GM15510 (cell line): Measurements from ENCODE around the gene NOVA1.

Source experiments
- POLR2A ChIP-seq: IDR thresholded peaks from 3 replicates; pipeline ENCODE4 v1.6.1; 2011; ENCODE audit warnings: borderline replicate concordance; ENCODE audit not compliant: insufficient read length; ENCODE audit errors: extremely low read depth

Gene NOVA1

GRCh38 chr14:26597071-26597588, 703 bp downstream of the NOVA1 start:
- TF ChIP-seq POLR2A = no peak

DNA sequence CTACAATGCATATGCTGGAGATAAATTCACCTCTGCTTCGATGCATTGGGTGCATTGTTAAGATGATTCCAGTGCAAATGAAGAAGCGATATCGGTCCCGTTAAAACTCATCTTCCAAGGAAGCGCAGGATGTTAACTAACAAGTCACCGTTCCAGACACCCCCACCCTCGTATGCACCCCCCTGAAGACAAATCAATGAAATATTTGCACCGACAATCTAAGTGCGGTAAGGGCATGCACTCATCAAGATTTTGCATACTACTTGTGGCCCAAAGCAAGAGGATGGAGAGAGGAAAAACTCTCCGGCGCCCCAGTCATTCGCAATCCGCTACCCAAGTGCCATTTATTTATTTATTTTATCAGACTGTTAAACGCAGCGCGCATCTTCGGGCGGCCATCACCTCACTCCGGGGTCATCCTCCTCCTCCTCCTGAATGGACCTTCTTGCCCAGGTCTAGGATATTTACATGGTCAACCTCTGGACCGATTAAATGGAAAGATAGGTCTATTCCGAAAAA, 1.2 kb downstream of the NOVA1 start:
- TF ChIP-seq POLR2A = no peak

DNA sequence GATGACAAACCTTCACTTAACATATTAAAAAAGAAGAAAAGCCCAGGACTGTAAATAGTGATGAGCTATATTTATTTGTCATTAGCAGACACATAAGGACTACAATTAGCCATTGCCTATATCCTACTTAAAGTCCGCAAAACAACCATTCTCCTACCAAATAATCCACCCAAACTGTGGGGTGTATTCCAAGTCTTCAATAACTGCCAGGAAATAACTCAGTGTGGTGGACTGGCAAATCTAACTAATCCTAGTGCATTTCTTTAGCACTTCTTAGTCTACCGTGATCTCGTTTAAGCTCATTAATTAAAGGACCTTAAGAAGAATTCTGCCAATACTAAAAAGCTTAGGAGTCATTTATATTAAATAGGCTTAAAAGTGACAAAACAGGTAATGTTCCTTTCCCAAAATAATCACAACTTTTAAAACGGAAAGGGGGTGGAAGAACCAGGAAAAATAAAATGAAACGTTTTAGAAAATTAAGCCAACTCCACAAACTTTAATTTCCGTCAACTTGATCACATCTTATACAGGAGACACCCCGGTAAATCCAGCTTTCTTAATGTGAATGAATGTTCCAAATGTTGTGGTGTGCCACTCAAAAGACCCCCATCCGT, 1.8 kb downstream of the NOVA1 start:
- TF ChIP-seq POLR2A = no peak

DNA sequence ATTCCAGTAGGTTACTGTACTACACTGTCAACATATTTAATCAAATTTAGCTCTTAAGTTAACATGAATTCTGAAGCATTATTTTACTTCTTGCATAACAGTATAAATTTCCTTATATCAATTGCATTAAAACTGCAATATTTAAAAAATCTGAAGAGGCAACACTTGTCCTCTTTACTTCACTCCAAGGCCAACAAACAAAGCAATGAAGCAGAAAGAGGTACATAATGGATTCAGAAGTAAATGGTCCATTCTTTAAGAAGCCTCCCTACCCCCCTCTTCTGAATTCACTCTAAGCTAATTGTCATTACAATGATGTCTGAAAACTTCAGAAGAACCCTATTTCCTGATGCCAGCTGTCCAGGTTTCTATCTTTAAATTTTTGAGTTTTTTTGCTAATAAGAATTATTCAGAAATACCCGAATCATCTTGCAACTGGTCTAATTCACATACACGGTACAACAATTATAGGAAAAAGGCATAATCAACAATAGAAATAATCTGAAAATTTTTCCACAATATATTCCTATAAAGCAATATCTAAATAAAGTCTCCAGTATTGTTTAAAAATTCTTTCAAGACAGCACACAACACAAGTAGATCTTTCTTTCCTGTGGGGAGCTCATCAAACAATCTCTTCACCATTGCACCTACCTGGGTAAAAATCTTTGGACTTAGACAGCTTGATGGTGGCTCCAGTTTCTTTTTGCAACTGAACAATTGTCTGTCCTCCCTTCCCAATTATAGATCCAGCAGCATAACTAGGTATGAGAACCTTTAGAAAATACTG, 2.9 kb downstream of the NOVA1 start:
- TF ChIP-seq POLR2A = no peak

- no peak for TF ChIP-seq POLR2A
Measured at GRCh38 chr14:26594148-26594547, 3.7 kb downstream of the NOVA1 start.

DNA sequence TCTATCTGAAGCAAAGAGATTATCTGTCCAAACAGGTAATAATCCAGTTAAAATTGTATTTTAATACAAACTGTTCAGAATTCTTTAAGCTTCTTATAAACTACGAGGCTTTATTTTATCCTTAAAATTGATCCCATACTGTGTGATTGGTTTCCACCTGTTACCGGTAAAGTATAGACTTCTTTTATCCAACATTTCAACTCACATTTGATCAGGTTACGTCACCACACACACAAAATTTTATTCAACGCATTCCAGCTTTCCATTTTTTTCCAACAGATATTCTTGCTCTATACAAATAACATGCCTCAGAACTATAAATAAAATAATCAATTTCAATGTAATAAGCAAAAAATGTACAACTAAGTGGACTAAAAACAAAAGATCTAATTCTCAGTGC, 4.5 kb downstream of the NOVA1 start:
- no peak for TF ChIP-seq POLR2A

GRCh38 chr14:26589925-26590324, 7.9 kb downstream of the NOVA1 start:
- TF ChIP-seq POLR2A = no peak

- no peak for TF ChIP-seq POLR2A
Measured at GRCh38 chr14:26577711-26578110, 20.1 kb downstream of the NOVA1 start.

- no peak for TF ChIP-seq POLR2A
Measured at GRCh38 chr14:26554069-26554772, 43.6 kb downstream of the NOVA1 start.

- TF ChIP-seq POLR2A = no peak
Measured at GRCh38 chr14:26549571-26549970, 48.3 kb downstream of the NOVA1 start.

GRCh38 chr14:26548406-26548805, 49.4 kb downstream of the NOVA1 start:
- TF ChIP-seq POLR2A = no peak

DNA sequence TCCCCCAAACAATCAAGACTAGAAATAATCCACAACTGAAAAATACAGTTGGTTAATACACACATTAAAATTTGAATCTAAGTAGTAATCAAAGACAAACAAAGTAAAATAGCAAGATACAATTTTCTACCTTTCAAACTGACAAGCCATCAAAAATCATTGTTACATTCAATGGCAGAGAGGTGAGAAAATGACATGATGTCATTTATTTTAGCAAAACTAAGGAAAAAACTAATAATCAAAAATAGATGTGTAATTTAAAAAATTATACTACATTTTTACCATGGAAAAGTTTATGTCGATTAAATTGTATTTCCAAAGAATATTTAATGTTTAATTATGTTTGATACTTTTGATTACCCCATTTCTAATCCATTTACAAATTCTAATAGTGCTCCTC, 59.7 kb downstream of the NOVA1 start:
- no peak for TF ChIP-seq POLR2A

DNA sequence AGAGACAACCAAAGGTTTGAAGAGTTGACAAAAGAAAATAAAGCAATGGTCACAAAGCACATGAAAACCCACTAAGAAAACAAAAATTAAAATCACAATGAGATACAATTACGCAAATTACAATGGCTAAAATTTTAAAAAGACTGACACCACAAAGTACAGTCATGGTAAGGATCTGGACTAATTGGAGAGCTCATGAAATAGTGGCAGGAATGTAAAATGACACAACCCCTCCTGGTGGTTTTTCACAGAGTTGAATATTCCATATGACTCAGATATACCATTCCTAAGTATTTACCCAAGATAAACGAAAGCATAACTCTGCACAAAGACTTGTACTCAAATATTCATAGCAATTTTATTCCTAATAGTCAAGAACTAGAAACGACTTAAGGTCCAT, 65.9 kb downstream of the NOVA1 start:
- TF ChIP-seq POLR2A = no peak

DNA sequence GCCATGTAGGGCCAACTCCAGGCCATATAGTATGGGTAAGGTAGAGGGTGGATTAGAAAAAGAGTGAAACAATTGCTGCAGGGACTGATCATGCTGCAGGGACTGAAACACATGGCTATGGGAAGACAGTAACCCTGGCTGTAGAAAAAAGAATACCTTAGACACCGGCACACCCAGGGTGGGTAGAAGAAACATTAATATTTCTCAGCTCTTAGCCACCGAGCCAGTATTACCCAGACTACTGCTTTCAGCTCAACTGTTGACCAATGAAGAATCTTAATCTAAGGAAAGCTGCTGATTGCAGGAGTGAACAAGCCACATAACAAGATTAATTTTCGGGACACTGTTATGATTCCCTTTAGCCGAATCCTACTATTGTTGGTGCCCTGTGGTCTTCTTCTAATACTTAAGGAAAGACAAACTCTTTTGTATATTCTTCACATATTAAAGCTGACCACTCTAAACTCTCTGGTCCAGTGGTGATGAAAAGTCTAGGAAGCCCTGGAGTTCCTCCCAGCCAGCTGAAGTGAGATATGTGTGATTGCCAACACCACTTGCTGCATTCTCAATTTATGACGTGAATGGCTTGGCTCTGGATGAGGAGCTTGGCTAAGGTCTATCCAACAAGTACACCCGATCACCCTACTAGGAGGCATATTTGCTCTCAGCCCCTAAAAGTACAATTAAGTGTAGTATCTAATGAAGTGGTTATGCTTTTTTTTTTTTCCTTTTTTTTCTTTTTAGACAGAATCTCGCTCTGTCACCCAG, 69.2 kb downstream of the NOVA1 start:
- no peak for TF ChIP-seq POLR2A

DNA sequence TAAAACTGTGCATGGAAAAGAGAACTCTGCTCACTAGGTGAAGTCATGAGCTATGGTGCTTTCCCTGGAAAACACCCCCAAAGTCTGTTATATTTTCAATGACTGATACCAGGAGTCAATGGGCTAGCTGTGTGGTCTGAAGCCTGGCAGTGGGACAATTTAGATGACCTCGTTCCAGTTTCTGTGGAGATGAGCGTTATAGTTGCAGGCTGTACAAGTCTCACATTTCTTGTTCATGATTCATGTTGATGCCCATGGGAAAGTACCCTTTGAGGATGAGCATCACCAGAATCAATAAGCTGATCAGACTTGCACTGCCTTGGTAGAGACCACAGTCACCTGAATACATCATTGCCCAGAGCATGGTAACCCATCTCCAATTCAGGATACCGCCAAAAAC, 70.7 kb downstream of the NOVA1 start:
- TF ChIP-seq POLR2A = no peak

DNA sequence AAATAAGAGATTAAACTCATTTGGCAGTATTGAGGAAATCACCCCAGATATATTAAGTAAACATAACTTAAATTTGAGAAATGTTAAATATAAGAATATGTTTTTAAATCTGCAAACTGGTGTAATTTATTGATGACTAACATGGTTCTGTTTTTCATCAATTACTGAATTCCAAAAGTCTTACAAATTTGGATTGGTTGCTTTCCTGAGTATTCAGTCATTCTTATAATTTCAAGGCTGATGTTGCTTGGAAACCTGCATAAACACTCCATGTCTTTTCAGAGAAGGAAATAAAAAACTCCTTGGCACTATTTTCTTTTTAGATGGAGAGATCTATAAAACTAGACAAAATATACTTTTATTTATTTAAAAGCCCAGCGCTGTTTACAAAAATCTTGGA, 71.7 kb downstream of the NOVA1 start:
- no peak for TF ChIP-seq POLR2A

- TF ChIP-seq POLR2A = no peak
Measured at GRCh38 chr14:26525085-26525484, 72.7 kb downstream of the NOVA1 start.
